OCI-LY1 (cell line): ENCODE measurements around the gene CELF4.

Source experiments
- H2AFZ ChIP-seq: fragments of 200-600 bp; sonication (generic), shearing (Covaris generic); 2 replicates; pipeline ENCODE4 v1.6.0; 2014; ENCODE audit warnings: antibody characterized with exemption, mild to moderate bottlenecking, low read length
- H3F3A ChIP-seq: fragments of 200-600 bp; sonication (generic), shearing (Covaris generic); 2 replicates; pipeline ENCODE4 v1.6.0; 2014; ENCODE audit warnings: mild to moderate bottlenecking, antibody characterized with exemption, low read length, moderate library complexity; ENCODE audit not compliant: insufficient read depth
- H3K27ac ChIP-seq: fragments of 200-600 bp; sonication (generic); 2 replicates; pipeline ENCODE4 v1.5.1; 2014; ENCODE audit warnings: low read length, mixed run types, mild to moderate bottlenecking, low read depth; ENCODE audit not compliant: poor library complexity, severe bottlenecking
- H3K27me3 ChIP-seq: fragments of 200-600 bp; sonication (generic); 2 replicates; pipeline ENCODE4 v1.6.0; 2014; ENCODE audit warnings: antibody characterized with exemption, mild to moderate bottlenecking, low read length, moderate library complexity; ENCODE audit not compliant: insufficient read depth
- H3K36me3 ChIP-seq: fragments of 200-600 bp; sonication (generic); 2 replicates; pipeline ENCODE4 v1.6.1; 2014; ENCODE audit warnings: mild to moderate bottlenecking, antibody characterized with exemption, low read length, moderate library complexity, mixed read lengths; ENCODE audit not compliant: insufficient read depth
- H3K4me1 ChIP-seq: fragments of 200-600 bp; sonication (generic); 2 replicates; pipeline ENCODE4 v1.5.1; 2014; ENCODE audit warnings: mild to moderate bottlenecking, low read length, moderate library complexity; ENCODE audit not compliant: insufficient read depth, severe bottlenecking
- H3K4me2 ChIP-seq: fragments of 200-600 bp; sonication (generic), shearing (Covaris generic); 2 replicates; pipeline ENCODE4 v1.6.1; 2014; ENCODE audit warnings: low read length
- H3K4me3 ChIP-seq: fragments of 200-600 bp; sonication (generic); 2 replicates; pipeline ENCODE4 v1.5.1; 2014; ENCODE audit warnings: low read length, low read depth, mild to moderate bottlenecking, mixed read lengths; ENCODE audit not compliant: poor library complexity, severe bottlenecking
- H3K79me2 ChIP-seq: fragments of 200-600 bp; shearing (Covaris generic); 2 replicates; pipeline ENCODE4 v1.6.1; 2016; ENCODE audit warnings: mixed run types, low read length, mixed read lengths; ENCODE audit not compliant: insufficient read depth
- H3K9ac ChIP-seq: fragments of 200-600 bp; sonication (generic), shearing (Covaris generic); 2 replicates; pipeline ENCODE4 v1.6.1; 2014; ENCODE audit warnings: mild to moderate bottlenecking, low read length, mixed read lengths
- H3K9me2 ChIP-seq: fragments of 200-600 bp; sonication (generic), shearing (Covaris generic); 2 replicates; pipeline ENCODE4 v1.6.1; 2014; ENCODE audit warnings: low read depth, mild to moderate bottlenecking, low read length, mixed read lengths
- H3K9me3 ChIP-seq: fragments of 200-600 bp; shearing (Covaris generic); 2 replicates; pipeline ENCODE4 v1.6.1; 2014; ENCODE audit warnings: low read length, mixed read lengths
- H4K20me1 ChIP-seq: fragments of 200-600 bp; sonication (generic), shearing (Covaris generic); 2 replicates; pipeline ENCODE4 v1.6.0; 2016; ENCODE audit warnings: mild to moderate bottlenecking, low read length; ENCODE audit not compliant: insufficient read depth
- CTCF ChIP-seq: fragments of 200-600 bp; sonication (generic), shearing (Covaris generic); IDR thresholded peaks from 2 replicates; pipeline ENCODE4 v1.5.1; 2017; ENCODE audit warnings: mild to moderate bottlenecking, antibody characterized with exemption, low read length, moderate library complexity, mixed read lengths
- EZH2 ChIP-seq: fragments of 200-600 bp; sonication (generic), shearing (Covaris generic); IDR thresholded peaks from 2 replicates; pipeline ENCODE4 v1.8.0; 2017; ENCODE audit warnings: borderline replicate concordance, mixed run types, mild to moderate bottlenecking, antibody characterized with exemption, low read length, moderate library complexity, mixed read lengths

Gene CELF4

GRCh38 chr18:37540424-37541138 is 25.0 kb downstream of the CELF4 start:
- no peak overlapping the region for H3K4me2 ChIP-seq
- H3F3A ChIP-seq, result no peaks in the 10 kb centered on the region
- H3K9ac ChIP-seq, result no peak overlapping the region
- TF ChIP-seq CTCF (no peak), EZH2 (no peak)
- no peaks in the 10 kb centered on the region for H3K4me1 ChIP-seq
- no peaks in the 10 kb centered on the region for H3K9me3 ChIP-seq
- H3K79me2 ChIP-seq, result no peaks in the 10 kb centered on the region
- no peak overlapping the region for H2AFZ ChIP-seq
- no peaks in the 10 kb centered on the region for H4K20me1 ChIP-seq
- H3K27ac ChIP-seq, result no peak overlapping the region
- no peaks in the 10 kb centered on the region for H3K9me2 ChIP-seq
- H3K36me3 ChIP-seq, result no peaks in the 10 kb centered on the region
- no peak overlapping the region for H3K4me3 ChIP-seq
- no peaks in the 10 kb centered on the region; the same call in 1 of the 2 replicates for H3K27me3 ChIP-seq

- Histone ChIP-seq H3K36me3 (no peaks in the 10 kb centered on the region), H3K9me2 (no peaks in the 10 kb centered on the region), H3K27me3 (no peaks in the 10 kb centered on the region; the same call in 1 of the 2 replicates), H3K9ac (no peak overlapping the region), H3K4me1 (no peaks in the 10 kb centered on the region), H3F3A (no peaks in the 10 kb centered on the region), H3K27ac (no peak overlapping the region), H4K20me1 (no peaks in the 10 kb centered on the region), H3K79me2 (no peaks in the 10 kb centered on the region), H3K4me2 (no peak overlapping the region), H3K4me3 (no peak overlapping the region), H3K9me3 (no peaks in the 10 kb centered on the region), H2AFZ (no peak overlapping the region)
- TF ChIP-seq CTCF (no peak), EZH2 (no peak)
Observed at GRCh38 chr18:37539236-37539635, 26.4 kb downstream of the CELF4 start.

GRCh38 chr18:37538526-37539205 is 26.9 kb downstream of the CELF4 start:
- no peak overlapping the region for H3K27ac ChIP-seq
- H3K9ac ChIP-seq, result no peak overlapping the region
- no peaks in the 10 kb centered on the region for H3K36me3 ChIP-seq
- H2AFZ ChIP-seq, result no peak overlapping the region
- no peaks in the 10 kb centered on the region for H3K4me1 ChIP-seq
- H3K4me3 ChIP-seq, result no peak overlapping the region
- no peaks in the 10 kb centered on the region; the same call in none of the 2 replicates for H3K27me3 ChIP-seq
- H3K9me3 ChIP-seq, result no peaks in the 10 kb centered on the region
- H3K79me2 ChIP-seq, result no peaks in the 10 kb centered on the region
- no peaks in the 10 kb centered on the region for H3K9me2 ChIP-seq
- H3K4me2 ChIP-seq, result no peak overlapping the region
- no peaks in the 10 kb centered on the region for H3F3A ChIP-seq
- TF ChIP-seq CTCF, result no peak
- no peak for TF ChIP-seq EZH2
- no peaks in the 10 kb centered on the region for H4K20me1 ChIP-seq
